ENCODE measurements around the gene ALPL.

Gene ALPL

GRCh38 chr1:21604208-21604957 is 95.2 kb downstream of the ALPL start:
- no peak for DNase-seq

- no peak for DNase-seq
Measured at GRCh38 chr1:21605012-21605715, 95.9 kb downstream of the ALPL start.

DNA sequence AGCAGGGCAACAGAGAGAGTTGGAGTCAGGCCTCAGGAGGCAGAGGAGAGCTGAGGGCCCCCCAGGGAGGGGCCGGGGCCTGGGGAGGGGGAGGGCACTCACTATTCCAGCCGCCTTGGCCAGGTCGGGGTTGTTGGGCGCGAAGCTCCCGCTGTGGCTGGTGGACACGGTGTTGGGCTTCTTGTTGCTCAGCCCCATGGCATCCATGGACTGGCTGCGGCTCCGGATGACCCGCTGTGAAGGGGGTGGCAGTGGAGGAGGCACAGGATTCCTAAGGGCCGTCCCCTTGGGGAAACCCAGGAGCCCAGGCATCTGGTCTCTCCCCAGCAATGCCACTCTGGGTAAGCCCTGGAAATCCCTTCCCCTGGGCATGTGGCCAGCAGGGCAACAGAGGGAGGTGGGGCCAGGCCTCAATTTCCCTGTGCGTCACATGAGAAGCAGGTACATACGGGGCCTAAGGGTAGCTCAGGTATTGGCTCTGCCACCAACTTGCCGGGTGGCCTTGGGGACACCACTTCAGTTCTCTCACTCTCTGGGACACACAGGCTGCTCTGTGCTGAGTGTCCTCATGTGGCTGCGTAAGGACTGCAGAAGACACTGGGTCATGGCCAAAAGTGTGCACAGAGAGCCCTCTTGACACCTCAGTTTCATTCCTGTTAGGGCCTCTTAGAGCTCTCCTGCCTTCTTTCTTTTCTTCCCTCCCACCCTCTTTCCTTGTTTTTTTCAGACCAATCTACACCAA is 96.9 kb downstream of the ALPL start:
- DNase-seq = no peak

DNA sequence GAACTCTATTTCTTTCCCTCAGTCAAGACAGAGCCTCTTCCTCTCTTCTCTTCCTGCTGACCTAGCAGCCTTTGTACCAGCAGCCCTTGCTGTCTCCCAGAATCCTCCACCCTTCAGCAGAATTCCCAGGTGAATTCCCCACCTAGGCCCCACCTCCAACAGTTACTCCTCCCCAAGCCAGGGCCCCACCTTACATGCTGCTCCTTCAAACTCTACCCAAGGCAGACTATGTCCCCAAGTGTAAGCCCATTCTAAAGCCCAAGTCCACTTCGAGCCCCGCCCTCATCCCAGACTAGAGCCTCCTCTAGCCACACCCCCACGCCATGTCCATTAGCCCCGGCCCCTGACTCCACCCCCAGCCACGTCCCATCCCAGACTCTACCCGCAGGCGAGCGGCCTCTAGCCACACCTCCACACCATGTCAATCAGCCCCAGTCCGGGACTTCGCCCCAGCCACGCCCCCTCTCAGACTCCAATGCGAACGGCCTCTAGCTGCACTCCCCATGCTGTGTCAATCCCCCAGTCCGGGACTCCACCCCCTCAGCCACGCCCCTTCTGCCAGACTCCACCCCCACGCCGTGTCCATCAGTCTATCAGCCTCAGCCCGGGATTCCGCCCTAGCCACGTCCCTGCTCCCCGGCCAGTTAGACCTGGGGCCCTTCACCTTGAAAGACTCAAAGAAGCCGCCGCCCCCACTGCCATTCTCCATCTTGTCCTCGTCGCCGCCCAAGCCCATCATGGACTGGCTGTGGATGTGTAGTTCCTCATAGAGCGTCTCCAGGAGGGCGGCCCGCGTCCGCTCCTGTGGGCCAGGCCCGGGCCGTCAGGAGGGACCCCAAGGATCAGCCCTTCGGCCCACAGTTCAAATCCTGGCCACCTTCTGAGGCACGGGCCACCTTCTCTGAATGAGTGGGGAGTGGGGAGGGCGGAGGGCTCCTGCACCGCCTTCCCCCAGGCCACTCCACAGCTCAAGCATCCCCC is 98.6 kb downstream of the ALPL start:
- DNase-seq = peak; percentile 91

GRCh38 chr1:21608798-21609197 is 99.6 kb downstream of the ALPL start:
- DNase-seq = no peak

- no peak for DNase-seq
Measured at GRCh38 chr1:21610027-21610426, 100.8 kb downstream of the ALPL start.

DNA sequence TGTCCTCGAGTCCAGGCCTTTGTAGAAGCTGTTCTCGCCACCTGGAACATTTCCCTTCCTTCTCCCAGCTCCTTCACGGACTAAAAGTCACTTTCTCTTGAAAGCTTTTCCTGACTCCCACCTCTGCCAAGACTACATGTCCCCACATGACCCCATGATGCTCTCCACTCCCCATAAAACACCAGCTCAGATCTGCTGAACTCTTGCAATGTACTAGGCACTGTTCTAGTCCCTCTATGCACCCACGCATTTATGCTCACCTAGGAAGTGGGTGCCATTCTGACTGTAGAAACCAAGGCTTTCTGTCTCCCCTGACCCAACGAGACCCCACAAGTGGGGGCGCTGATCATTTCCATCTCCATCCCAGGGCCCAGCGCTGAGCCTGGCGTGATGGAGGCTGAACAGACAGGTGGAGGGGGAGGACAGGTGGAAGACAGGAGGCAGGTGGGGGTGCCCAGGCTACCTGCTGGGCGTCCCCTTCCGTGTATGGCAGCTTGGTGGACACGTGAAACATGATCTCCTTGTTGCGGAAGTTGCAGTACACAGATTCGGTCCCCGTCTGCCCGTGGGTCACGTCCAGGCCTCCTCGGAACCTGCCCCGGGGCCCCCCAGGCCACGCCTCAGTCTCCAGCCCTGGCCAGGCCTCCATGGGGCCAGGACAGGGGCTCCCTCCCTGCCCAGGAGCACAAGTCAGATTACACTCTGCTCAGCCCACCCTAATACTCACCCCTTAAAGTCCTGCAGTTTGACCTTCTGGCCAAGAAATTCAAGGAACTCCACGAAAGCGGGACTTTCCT is 102.0 kb downstream of the ALPL start:
- DNase-seq = no peak

DNA sequence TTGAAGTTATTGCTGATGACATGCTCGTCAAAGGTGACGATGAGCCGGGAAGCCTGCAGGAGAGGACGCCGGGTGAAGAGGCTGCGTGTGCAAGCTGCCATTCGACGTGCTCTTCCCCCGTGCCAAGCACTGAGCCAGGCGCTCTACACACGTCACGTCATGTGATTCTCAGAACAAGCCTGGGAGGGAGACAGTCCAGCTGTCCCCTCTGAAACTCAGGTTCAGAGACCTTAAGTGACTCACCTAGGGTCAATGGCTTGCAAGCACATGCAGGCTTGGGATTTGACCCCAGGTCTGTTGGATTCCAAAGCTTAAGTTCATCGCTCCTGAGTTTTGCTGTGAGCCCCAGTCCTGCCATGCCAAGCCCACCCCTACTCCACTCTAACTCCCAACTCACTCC is 102.8 kb downstream of the ALPL start:
- no peak for DNase-seq

DNA sequence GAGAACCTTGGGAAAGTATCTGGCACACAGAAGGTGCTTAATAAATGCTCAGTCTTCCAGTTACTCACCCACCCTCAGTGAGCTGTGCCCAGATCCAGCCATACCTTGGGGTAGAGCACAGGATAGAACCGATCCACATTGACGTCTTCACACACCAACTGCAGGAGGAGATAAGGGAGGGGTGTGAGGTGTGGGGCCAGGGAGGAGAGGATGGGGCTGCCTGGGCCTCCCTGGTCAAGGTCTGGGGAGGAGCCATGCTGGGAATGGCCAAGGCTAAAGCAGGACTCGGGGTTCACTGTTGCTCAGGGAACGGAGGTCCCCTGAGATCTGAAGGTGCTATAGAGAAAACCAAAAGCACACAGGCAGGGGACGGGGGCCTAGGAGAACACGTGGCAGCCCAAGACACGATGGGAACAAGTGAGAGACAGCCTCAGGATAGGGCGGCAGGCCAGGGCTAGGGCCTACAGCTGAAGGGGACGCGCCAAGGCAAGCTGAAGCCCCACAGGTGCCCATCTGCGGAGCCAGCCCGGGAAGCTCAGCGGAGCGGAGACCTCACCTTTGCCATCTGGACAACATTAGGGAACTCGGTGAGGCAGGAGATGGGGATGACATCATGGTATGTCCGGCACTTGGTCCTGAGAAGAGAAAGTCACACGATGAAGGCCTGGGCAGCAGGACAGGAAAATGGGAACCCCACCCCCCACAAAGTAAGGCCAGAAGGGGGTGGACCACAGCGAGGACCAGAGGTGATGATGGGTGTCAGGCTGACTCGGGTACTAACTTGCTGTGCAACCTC is 104.0 kb downstream of the ALPL start:
- no peak for DNase-seq

GRCh38 chr1:21614419-21615115 is 105.3 kb downstream of the ALPL start:
- no peak for DNase-seq

- DNase-seq = no peak
Measured at GRCh38 chr1:21616372-21616771, 107.1 kb downstream of the ALPL start.

- no peak for DNase-seq
Measured at GRCh38 chr1:21617126-21617738, 108.0 kb downstream of the ALPL start.

DNA sequence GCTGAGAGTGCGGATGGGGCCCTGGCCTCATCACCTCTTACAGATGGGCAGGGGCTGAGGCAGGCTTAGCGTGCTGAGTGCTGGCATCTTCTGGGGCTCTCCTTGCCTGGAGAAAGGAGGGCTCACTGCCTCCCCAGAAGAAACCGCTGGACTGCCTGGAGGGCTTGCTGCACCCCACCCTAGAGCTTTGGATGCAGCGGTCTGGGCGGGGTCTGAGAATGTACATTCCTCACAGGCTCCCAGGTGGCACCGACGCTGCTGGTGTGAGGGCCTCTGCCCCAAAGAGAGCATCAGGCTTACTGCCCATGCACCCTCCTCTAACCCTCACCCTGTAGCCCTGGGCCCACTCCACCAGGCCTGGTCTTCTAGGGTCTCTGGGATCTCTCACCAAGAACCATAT is 108.8 kb downstream of the ALPL start:
- no peak for DNase-seq

DNA sequence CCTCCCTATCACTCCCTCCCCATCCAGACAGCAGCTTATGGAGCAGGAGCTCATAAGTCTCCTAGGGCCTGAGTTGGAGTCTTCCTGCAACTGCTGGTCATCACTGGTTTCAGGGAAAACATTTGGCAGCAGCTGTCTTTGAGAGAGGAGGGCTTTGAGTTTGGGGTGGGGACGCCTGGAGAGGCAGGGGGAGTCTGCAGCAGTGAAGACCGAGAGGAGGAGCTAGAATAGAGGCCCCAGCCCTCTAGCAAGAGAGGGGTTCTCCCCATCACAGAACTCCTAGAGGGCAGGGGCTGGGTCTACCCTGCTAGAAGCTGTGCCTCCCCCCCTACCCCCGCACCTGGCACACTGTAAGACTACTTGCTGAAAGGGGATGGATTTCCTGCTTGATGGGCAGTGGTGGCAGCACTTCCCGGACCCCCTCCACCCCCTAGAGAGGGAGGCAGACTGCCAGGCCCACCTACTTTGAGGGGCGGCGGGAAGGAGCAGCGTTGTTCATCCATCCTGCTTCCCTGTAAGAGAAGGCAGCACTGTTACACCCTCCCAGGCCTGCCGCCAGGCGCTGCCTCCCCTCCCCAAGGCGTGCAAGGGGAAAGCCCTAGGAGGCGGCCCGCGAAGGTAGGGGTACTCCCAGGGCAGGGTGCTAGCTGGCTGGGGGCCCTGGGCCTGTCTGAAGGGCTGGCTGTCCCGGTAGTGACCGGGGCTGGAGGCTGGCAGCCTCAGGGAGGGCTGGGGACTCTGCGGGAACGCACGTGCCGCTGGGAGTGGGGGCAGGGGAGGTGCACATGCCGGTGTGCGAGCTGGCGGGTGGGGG is 109.5 kb downstream of the ALPL start:
- peak; percentile 51 for DNase-seq

GRCh38 chr1:21619375-21619947 is 110.2 kb downstream of the ALPL start:
- DNase-seq = no peak

GRCh38 chr1:21620011-21620410 is 110.8 kb downstream of the ALPL start:
- peak; percentile 7 for DNase-seq

GRCh38 chr1:21620496-21620895 is 111.3 kb downstream of the ALPL start:
- DNase-seq = peak; percentile 45

DNA sequence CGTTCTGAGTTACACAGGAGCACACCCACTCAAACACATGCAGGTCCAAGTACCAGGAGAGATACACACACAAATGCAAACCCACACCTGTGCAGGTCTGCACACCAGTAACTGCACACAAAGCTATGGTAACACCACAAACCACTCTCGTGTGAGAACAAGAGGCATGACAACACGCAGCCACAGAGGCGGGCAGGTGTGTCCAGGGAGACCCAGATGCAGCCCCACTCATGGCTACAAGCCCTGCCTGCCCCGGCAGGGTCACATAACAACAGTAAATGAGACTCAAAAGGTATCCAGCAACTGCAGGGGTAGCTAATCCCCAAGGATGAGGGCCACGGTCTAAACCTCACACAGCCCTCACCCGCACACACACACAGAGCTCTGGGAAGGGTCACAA is 111.8 kb downstream of the ALPL start:
- DNase-seq = peak; percentile 9
